ENCODE results near the gene LY6G6D. TPM values are rescaled to one million over a fixed set of nuclear protein-coding genes. Genes with fewer than 3 reads are reported as not detected.

The LY6G6D gene
- total and polyA plus RNA-seq, 2 of the 13 experiments (the other 11 are each of a cell fraction or from before 2014, with no cell fraction given), result not detected

DNA sequence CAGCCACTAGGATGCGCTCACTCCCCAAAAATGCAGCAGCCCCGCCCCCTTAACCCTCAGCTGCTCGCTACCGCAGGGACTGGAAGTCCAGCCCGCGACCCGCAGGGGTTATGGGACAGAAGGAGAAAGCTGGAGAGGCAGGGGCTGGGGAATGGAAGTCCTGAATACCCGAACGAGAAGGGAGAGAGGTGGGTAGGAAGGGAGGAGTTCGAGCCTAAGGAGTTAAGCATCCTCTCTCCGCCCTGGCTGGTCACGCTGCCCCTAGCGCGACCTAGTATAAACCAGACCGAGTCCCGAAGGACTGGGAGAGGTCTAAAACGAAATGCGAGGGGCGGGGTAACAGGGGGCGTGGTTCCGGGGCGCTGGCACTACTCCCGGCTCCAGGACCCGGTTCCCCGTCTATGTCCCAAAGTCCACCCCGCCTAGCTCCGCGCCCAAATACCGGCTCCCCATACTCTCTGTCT is 14.4 kb downstream of the LY6G6D start (continued):
- no peak; the same call in 1 of the 2 replicates for TF ChIP-seq ZNF576 (CRISPR knock-in tag; IDR thresholded peaks at IDR 0.05)
- TF ChIP-seq ZNF101 (CRISPR knock-in tag; IDR thresholded peaks at IDR 0.05; ENCODE audit: borderline replicate concordance, low read depth), result no peak
- TF ChIP-seq, protein P1, sequence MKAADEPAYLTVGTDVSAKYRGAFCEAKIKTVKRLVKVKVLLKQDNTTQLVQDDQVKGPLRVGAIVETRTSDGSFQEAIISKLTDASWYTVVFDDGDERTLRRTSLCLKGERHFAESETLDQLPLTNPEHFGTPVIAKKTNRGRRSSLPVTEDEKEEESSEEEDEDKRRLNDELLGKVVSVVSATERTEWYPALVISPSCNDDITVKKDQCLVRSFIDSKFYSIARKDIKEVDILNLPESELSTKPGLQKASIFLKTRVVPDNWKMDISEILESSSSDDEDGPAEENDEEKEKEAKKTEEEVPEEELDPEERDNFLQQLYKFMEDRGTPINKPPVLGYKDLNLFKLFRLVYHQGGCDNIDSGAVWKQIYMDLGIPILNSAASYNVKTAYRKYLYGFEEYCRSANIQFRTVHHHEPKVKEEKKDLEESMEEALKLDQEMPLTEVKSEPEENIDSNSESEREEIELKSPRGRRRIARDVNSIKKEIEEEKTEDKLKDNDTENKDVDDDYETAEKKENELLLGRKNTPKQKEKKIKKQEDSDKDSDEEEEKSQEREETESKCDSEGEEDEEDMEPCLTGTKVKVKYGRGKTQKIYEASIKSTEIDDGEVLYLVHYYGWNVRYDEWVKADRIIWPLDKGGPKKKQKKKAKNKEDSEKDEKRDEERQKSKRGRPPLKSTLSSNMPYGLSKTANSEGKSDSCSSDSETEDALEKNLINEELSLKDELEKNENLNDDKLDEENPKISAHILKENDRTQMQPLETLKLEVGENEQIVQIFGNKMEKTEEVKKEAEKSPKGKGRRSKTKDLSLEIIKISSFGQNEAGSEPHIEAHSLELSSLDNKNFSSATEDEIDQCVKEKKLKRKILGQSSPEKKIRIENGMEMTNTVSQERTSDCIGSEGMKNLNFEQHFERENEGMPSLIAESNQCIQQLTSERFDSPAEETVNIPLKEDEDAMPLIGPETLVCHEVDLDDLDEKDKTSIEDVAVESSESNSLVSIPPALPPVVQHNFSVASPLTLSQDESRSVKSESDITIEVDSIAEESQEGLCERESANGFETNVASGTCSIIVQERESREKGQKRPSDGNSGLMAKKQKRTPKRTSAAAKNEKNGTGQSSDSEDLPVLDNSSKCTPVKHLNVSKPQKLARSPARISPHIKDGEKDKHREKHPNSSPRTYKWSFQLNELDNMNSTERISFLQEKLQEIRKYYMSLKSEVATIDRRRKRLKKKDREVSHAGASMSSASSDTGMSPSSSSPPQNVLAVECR (CRISPR knock-in tag; IDR thresholded peaks at IDR 0.05; ENCODE audit: borderline replicate concordance), result peak; percentile 83; the same call in 1 of the 2 replicates
- TF ChIP-seq ZBTB21 (CRISPR knock-in tag; IDR thresholded peaks at IDR 0.05), result no peak
- TF ChIP-seq ZNF841 (CRISPR knock-in tag; IDR thresholded peaks at IDR 0.05; ENCODE audit: borderline replicate concordance), result no peak
- no peak for TF ChIP-seq ZNF225 (CRISPR knock-in tag; IDR thresholded peaks at IDR 0.05)
- no peak for TF ChIP-seq RNF2 (conservative IDR thresholded peaks at IDR 0.05; ENCODE audit: low read depth)
- TF ChIP-seq EED (CRISPR knock-in tag; IDR thresholded peaks at IDR 0.05), result no peak
- TF ChIP-seq SMAD1 (CRISPR knock-in tag; IDR thresholded peaks at IDR 0.05; ENCODE audit: borderline replicate concordance, low read depth), result peak; percentile 61; the same call in 1 of the 2 replicates
- 0 out of 2 replicates have a peak, but pooled peaks have one; percentile 37 for TF ChIP-seq HMG20B (CRISPR knock-in tag; conservative IDR thresholded peaks at IDR 0.05)
- 0 out of 2 replicates have a peak, but pooled peaks have one; percentile 33 for TF ChIP-seq ZSCAN21 (CRISPR knock-in tag; IDR thresholded peaks at IDR 0.05; ENCODE audit: borderline replicate concordance)
- 0 out of 2 replicates have a peak, but pooled peaks have one; percentile 2 for TF ChIP-seq ZSCAN20 (CRISPR knock-in tag; IDR thresholded peaks at IDR 0.05; ENCODE audit: borderline replicate concordance)
- TF ChIP-seq HOXA5 (CRISPR knock-in tag; IDR thresholded peaks at IDR 0.05), result peak; percentile 76
- no peak for TF ChIP-seq ZUFSP (CRISPR knock-in tag; IDR thresholded peaks at IDR 0.05; ENCODE audit: borderline replicate concordance)
- TF ChIP-seq RBAK (CRISPR knock-in tag; IDR thresholded peaks at IDR 0.05), result no peak
- TF ChIP-seq TBL1XR1 (IDR thresholded peaks at IDR 0.05; ENCODE audit: borderline replicate concordance, low read length, partially characterized antibody), result peak; percentile 46
- no peak for TF ChIP-seq POLR2G (IDR thresholded peaks at IDR 0.05; ENCODE audit: low read depth, low read length)
- TF ChIP-seq ARID5B (CRISPR knock-in tag; IDR thresholded peaks at IDR 0.05), result peak; percentile 40; the same call in 1 of the 2 replicates
- no peak for TF ChIP-seq IKZF1 (IDR thresholded peaks at IDR 0.05)

All from HepG2 (cell line).